H1 (cell line): Measurements from ENCODE around the gene CD48. TPM values are rescaled to one million over a fixed set of nuclear protein-coding genes. Genes with fewer than 3 reads are reported as not detected.

Experiments
- CTCF ChIA-PET: fragments of 300-600 bp; sonication (Branson Sonifier 250); formaldehyde crosslinking; loops from one replicate; lab custom pipeline; 2021; ENCODE audit not compliant: partially characterized antibody; lab: Charles Lee
- POLR2A ChIA-PET: fragments of 300-600 bp; sonication (Branson Sonifier 250); formaldehyde crosslinking; loops from one replicate; lab custom pipeline; 2021; ENCODE audit warnings: inconsistent platforms; ENCODE audit not compliant: partially characterized antibody; lab: Charles Lee
- DNase-seq, 2 experiments: peaks; one replicate each; pipeline versions ENCODE4 v3.0.0 to v3.0.0-alpha.2; 2010 to 2022; ENCODE audit warnings: low spot score in 2 of 2, low read depth in 1 of 2, mixed read lengths in 1 of 2
- FAIRE-seq: peaks from 2 replicates; lab custom pipeline; 2011; peaks lifted over from hg19 to GRCh38; lab: Jason Lieb, UNC
- H2AFZ ChIP-seq: 2 replicates; pipeline ENCODE4 v1.8.1; 2012; ENCODE audit warnings: low read length, inconsistent platforms
- H2AK5ac ChIP-seq: 2 replicates; pipeline ENCODE4 v1.6.1; 2013; ENCODE audit warnings: low read depth, low read length
- H2BK120ac ChIP-seq: replicated peaks from 2 replicates; pipeline ENCODE3; 2013; ENCODE audit warnings: low read depth, low read length, inconsistent platforms
- H2BK12ac ChIP-seq: 2 replicates; pipeline ENCODE4 v1.6.1; 2013; ENCODE audit warnings: low read depth, low read length
- H2BK15ac ChIP-seq: 2 replicates; pipeline ENCODE4 v1.6.1; 2013; ENCODE audit warnings: low read length
- H2BK20ac ChIP-seq: 2 replicates; pipeline ENCODE4 v1.6.1; 2013; ENCODE audit warnings: low read length
- H2BK5ac ChIP-seq: 2 replicates; pipeline ENCODE4 v1.6.1; 2013; ENCODE audit warnings: low read depth, low read length
- H3K14ac ChIP-seq: 2 replicates; pipeline ENCODE4 v1.6.1; 2013; ENCODE audit warnings: inconsistent platforms; ENCODE audit not compliant: insufficient read length
- H3K18ac ChIP-seq: 2 replicates; pipeline ENCODE4 v1.6.1; 2013; ENCODE audit warnings: low read length; ENCODE audit errors: extremely low read depth
- H3K23ac ChIP-seq: 2 replicates; pipeline ENCODE4 v1.6.1; 2013; ENCODE audit warnings: inconsistent platforms; ENCODE audit not compliant: insufficient read length
- H3K23me2 ChIP-seq: 2 replicates; pipeline ENCODE4 v1.6.1; 2013; ENCODE audit warnings: low read depth, low read length
- H3K27ac ChIP-seq: 2 replicates; pipeline ENCODE4 v1.6.1; 2011; ENCODE audit warnings: low read depth, low read length, inconsistent platforms
- H3K27me3 ChIP-seq, 4 experiments: replicated peaks in 1 of 4; 1 replicate in 1 of 4; 2 replicates in 3 of 4; pipeline versions ENCODE4 v1.6.1 to v1.8.1; 2011 to 2013; ENCODE audit warnings: low read length in 3 of 4, mild to moderate bottlenecking in 3 of 4, inconsistent platforms in 2 of 4, mixed read lengths in 2 of 4, moderate library complexity in 1 of 4; ENCODE audit not compliant: control insufficient read depth in 3 of 4, insufficient read depth in 3 of 4; ENCODE audit errors: extremely low read depth in 1 of 4
- H3K36me3 ChIP-seq, 4 experiments: 2 replicates each; pipeline versions ENCODE4 v1.6.1 to v1.8.1; 2011 to 2013; ENCODE audit warnings: mild to moderate bottlenecking in 4 of 4, low read length in 3 of 4, moderate library complexity in 2 of 4, control low read depth in 1 of 4, inconsistent platforms in 1 of 4; ENCODE audit not compliant: insufficient read depth in 4 of 4, control insufficient read depth in 2 of 4
- H3K4ac ChIP-seq: replicated peaks from 2 replicates; pipeline ENCODE3; 2013; ENCODE audit warnings: low read length, low read depth, mixed read lengths, inconsistent platforms; ENCODE audit not compliant: insufficient read length
- H3K4me1 ChIP-seq, 4 experiments: replicated peaks in 1 of 4; 1 replicate in 1 of 4; 2 replicates in 3 of 4; pipeline versions ENCODE4 v1.6.1 to v1.8.1; 2011 to 2013; ENCODE audit warnings: low read length in 3 of 4, inconsistent platforms in 2 of 4, mixed read lengths in 1 of 4; ENCODE audit not compliant: insufficient read depth in 4 of 4, control insufficient read depth in 3 of 4
- H3K4me2 ChIP-seq, 2 experiments: 2 replicates each; pipeline versions ENCODE4 v1.6.1 to v1.8.1; 2011 to 2013; ENCODE audit warnings: low read depth in 2 of 2, low read length in 2 of 2, control low read depth in 1 of 2, inconsistent platforms in 1 of 2, mild to moderate bottlenecking in 1 of 2; ENCODE audit not compliant: insufficient read depth in 1 of 2
- H3K4me3 ChIP-seq, 4 experiments: fragments of 200-600, 300-600 bp in 1 of 4; sonication (generic), shearing (Covaris generic), sonication (Bioruptor Twin) in 1 of 4; 2 replicates each; pipeline versions ENCODE4 v1.5.1 to v1.8.1; 2011 to 2016; ENCODE audit warnings: low read length in 4 of 4, low read depth in 3 of 4, control low read depth in 2 of 4, inconsistent platforms in 2 of 4, mild to moderate bottlenecking in 2 of 4, mixed read lengths in 1 of 4, moderate library complexity in 1 of 4; ENCODE audit not compliant: insufficient read depth in 2 of 4; ENCODE audit errors: extremely low read depth in 1 of 4
- H3K56ac ChIP-seq: replicated peaks from 2 replicates; pipeline ENCODE3; 2013; ENCODE audit warnings: low read depth, mild to moderate bottlenecking, mixed read lengths, low read length, inconsistent platforms; ENCODE audit not compliant: insufficient read length
- H3K79me1 ChIP-seq: 2 replicates; pipeline ENCODE4 v1.6.1; 2013; ENCODE audit warnings: low read depth, low read length, control low read depth
- H3K79me2 ChIP-seq, 2 experiments: 2 replicates each; pipeline versions ENCODE4 v1.6.1 to v1.8.1; 2012 to 2013; ENCODE audit warnings: low read length in 2 of 2, mild to moderate bottlenecking in 2 of 2, inconsistent platforms in 1 of 2; ENCODE audit not compliant: insufficient read depth in 2 of 2, control insufficient read depth in 1 of 2
- H3K9ac ChIP-seq, 4 experiments: replicated peaks in 1 of 4; 1 replicate in 1 of 4; 2 replicates in 3 of 4; pipeline versions ENCODE4 v1.6.1 to v1.8.1; 2011 to 2013; ENCODE audit warnings: low read depth in 3 of 4, low read length in 3 of 4, control low read depth in 2 of 4, mild to moderate bottlenecking in 2 of 4, moderate library complexity in 2 of 4, inconsistent platforms in 1 of 4; ENCODE audit errors: extremely low read depth in 1 of 4
- H3K9me3 ChIP-seq, 2 experiments: 2 replicates each; pipeline versions ENCODE4 v1.6.1 to v1.8.1; 2012 to 2013; ENCODE audit warnings: mild to moderate bottlenecking in 2 of 2, moderate library complexity in 2 of 2, control low read depth in 1 of 2, inconsistent platforms in 1 of 2, low read depth in 1 of 2, low read length in 1 of 2, mixed read lengths in 1 of 2; ENCODE audit not compliant: insufficient read depth in 2 of 2
- H4K20me1 ChIP-seq, 2 experiments: replicated peaks in 1 of 2; 2 replicates each; pipeline versions ENCODE3 to v1.8.1; 2011 to 2013; ENCODE audit warnings: inconsistent platforms in 2 of 2, low read length in 2 of 2, mild to moderate bottlenecking in 1 of 2; ENCODE audit not compliant: insufficient read depth in 2 of 2, control insufficient read depth in 1 of 2
- H4K5ac ChIP-seq: 2 replicates; pipeline ENCODE4 v1.6.1; 2013; ENCODE audit warnings: low read length, low read depth, mixed read lengths, inconsistent platforms; ENCODE audit not compliant: insufficient read length
- H4K8ac ChIP-seq: 2 replicates; pipeline ENCODE4 v1.8.0; 2013; ENCODE audit warnings: mild to moderate bottlenecking, moderate library complexity, low read length, inconsistent platforms; ENCODE audit not compliant: insufficient read depth; ENCODE audit errors: extremely low read depth
- H4K91ac ChIP-seq: replicated peaks from 2 replicates; pipeline ENCODE3; 2013; ENCODE audit warnings: low read length, mixed read lengths, inconsistent platforms; ENCODE audit not compliant: insufficient read length
- TCF12 ChIP-seq: IDR thresholded peaks from 2 replicates; pipeline ENCODE4 v1.6.1; 2011; ENCODE audit warnings: low read depth, mild to moderate bottlenecking, low read length
- WGBS, 2 experiments: shearing (Covaris generic) in 1 of 2; methylation state at CpG; one replicate each; pipeline versions ENCODE4 v1.1.6 to v1.1.7; 2013 to 2015; ENCODE audit warnings: low lambda C conversion rate in 2 of 2, mixed read lengths in 2 of 2, inconsistent platforms in 1 of 2, low coverage in 1 of 2, missing lambda C conversion rate in 1 of 2; ENCODE audit not compliant: insufficient replicate concordance in 2 of 2, insufficient coverage in 1 of 2, insufficient read length in 1 of 2; ENCODE audit errors: extremely low coverage in 1 of 2, missing lambda C conversion rate in 1 of 2; 5-methylcytosine and 5-hydroxymethylcytosine counted together
- polyA plus RNA-seq, 7 experiments: library from polyadenylated mRNA; depleted of rRNA in 3 of 7; stranded (reverse) in 5 of 7; unstranded in 2 of 7; fragments of >200 nt in 5 of 7; fragments of 200-250 nt in 2 of 7; gene quantifications; 1 replicate in 5 of 7; 2 replicates in 1 of 7; 4 replicates in 1 of 7; pipeline versions ENCODE4 v1.2.1 to v1.2.3, GENCODE V29; 2011 to 2013; ENCODE audit warnings: missing spikeins in 2 of 7, mixed read lengths in 2 of 7
- total RNA-seq: library from RNA; stranded (reverse); fragmentation: NEBNext Ultra II Directional; extraction: Animal tissue kit (Norgen Biotek cat#: 25700); gene quantifications from 2 replicates; pipeline ENCODE4 v1.2.1, GENCODE V29; 2021
- TF ChIP-seq, protein P1 (sequence below): IDR thresholded peaks from 2 replicates; pipeline ENCODE4 v1.6.1; 2012; ENCODE audit warnings: inconsistent platforms
- TF ChIP-seq, protein P2 (sequence below), 3 experiments: IDR thresholded peaks; 1 replicate in 2 of 3; 2 replicates in 1 of 3; pipeline versions ENCODE4 v1.5.1 to v1.6.1; 2011; ENCODE audit warnings: low read length in 3 of 3, mild to moderate bottlenecking in 3 of 3, inconsistent platforms in 2 of 3, low read depth in 1 of 3, moderate library complexity in 1 of 3; ENCODE audit not compliant: insufficient read depth in 1 of 3; ENCODE audit errors: control extremely low read depth in 1 of 3

The CD48 gene
- total and polyA plus RNA-seq, 2 of the 8 experiments (the other 6 are each of a cell fraction or from before 2014, with no cell fraction given), result 0.08 TPM; not detected in 1

DNA sequence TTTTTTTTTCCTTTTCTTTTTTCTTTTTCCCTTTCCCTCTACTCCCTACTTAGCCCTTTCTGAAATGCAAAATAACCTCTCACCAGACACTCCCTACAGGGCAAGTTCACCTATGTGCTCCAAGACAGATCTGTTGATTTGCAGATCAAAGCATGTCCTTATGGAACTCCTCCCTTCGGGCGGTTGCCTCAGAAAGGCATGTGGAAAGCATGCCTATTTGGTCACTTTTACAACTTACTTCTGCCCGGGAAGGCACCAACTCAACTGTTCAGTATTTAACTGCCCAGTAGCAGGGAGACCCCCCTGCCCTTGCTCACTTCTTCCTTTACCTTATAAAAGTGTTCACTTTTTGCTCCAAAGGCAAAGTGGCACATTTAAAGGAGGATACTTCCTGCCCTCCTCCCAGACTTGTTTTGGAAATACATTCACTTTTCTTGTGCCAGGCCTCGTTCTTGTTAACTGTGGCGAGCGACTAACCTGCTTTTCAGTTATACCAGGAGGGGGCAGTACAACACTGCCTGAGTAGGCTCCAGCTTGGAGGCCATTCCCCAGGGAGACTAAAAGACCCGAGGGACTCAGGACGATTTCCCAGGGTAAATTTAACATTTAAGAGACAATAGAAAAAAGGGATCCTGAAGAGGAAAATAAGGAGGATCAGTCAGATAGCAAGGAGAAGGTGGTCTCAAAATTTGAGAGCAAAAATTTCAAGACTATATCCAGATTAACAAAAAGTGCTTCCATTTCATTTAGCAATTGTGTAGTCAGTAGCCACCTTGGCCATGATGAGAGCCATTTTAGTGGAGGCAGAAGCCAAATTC, 15.1 kb upstream of the CD48 start:
- no peak overlapping the region for H2BK15ac ChIP-seq
- H2BK5ac ChIP-seq, result peak overlapping the region; percentile 0; the same call in 1 of the 2 replicates
- no peaks in the 10 kb centered on the region for H3K23me2 ChIP-seq
- H3K9ac ChIP-seq, result no peak overlapping the region
- H2AFZ ChIP-seq, result peak overlapping the region; percentile 76
- H4K5ac ChIP-seq, result no peak overlapping the region
- no peak overlapping the region for H2BK120ac ChIP-seq
- no peaks in the 10 kb centered on the region for H3K79me1 ChIP-seq
- ChIA-PET CTCF (interaction anchor here (0.6 to 6.8 kb wide), 23 partner anchors 12 to 261 kb away, joined by 3 to 41 read pairs (median 6); partner anchors contain the start of genes CD48, ITLN1, ITLN2 and SLAMF7), POLR2A (interaction anchor here (1.5 kb wide), 1 partner anchor 13 kb away, joined by 3 read pairs; no protein-coding TSS in a partner anchor)
- no peaks in the 10 kb centered on the region for H3K9me3 ChIP-seq
- peak overlapping the region; percentile 12; the same call in 1 of the 2 replicates for H3K27ac ChIP-seq
- 28% methylated on average over 8 of the region's 8 CpGs; no CpG with 5 or more reads in 1 of the 2 experiments for WGBS, 2 experiments
- H3K36me3 ChIP-seq, result no peaks in the 10 kb centered on the region
- FAIRE-seq, result peak; percentile 93
- H3K14ac ChIP-seq, result no peak overlapping the region
- H3K4me2 ChIP-seq, result no peak overlapping the region
- no peak overlapping the region for H3K4me3 ChIP-seq
- H4K20me1 ChIP-seq, result no peaks in the 10 kb centered on the region
- no peaks in the 10 kb centered on the region for H3K79me2 ChIP-seq
- H3K18ac ChIP-seq, result no peak overlapping the region
- no peak overlapping the region for H2AK5ac ChIP-seq
- no peak overlapping the region for H3K4ac ChIP-seq
- H3K23ac ChIP-seq, result no peak overlapping the region
- peaks cover 0 to 5% (median 2%) of the 10 kb centered on the region in 4 experiments; a peak in 3 of 7 replicates for H3K4me1 ChIP-seq
- H3K56ac ChIP-seq, result no peak overlapping the region
- peak overlapping the region; percentile 80; the same call in 1 of the 2 replicates for H2BK20ac ChIP-seq
- no peaks in the 10 kb centered on the region for H3K27me3 ChIP-seq
- H4K8ac ChIP-seq, result no peak overlapping the region
- peak; percentile 62 to 68 for DNase-seq
- no peak overlapping the region for H4K91ac ChIP-seq
- H2BK12ac ChIP-seq, result no peak overlapping the region; the same call in 1 of the 2 replicates
- TF ChIP-seq, protein P1, sequence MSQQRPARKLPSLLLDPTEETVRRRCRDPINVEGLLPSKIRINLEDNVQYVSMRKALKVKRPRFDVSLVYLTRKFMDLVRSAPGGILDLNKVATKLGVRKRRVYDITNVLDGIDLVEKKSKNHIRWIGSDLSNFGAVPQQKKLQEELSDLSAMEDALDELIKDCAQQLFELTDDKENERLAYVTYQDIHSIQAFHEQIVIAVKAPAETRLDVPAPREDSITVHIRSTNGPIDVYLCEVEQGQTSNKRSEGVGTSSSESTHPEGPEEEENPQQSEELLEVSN, result peak; percentile 51; the same call in 1 of the 2 replicates
- TF ChIP-seq, protein P2, sequence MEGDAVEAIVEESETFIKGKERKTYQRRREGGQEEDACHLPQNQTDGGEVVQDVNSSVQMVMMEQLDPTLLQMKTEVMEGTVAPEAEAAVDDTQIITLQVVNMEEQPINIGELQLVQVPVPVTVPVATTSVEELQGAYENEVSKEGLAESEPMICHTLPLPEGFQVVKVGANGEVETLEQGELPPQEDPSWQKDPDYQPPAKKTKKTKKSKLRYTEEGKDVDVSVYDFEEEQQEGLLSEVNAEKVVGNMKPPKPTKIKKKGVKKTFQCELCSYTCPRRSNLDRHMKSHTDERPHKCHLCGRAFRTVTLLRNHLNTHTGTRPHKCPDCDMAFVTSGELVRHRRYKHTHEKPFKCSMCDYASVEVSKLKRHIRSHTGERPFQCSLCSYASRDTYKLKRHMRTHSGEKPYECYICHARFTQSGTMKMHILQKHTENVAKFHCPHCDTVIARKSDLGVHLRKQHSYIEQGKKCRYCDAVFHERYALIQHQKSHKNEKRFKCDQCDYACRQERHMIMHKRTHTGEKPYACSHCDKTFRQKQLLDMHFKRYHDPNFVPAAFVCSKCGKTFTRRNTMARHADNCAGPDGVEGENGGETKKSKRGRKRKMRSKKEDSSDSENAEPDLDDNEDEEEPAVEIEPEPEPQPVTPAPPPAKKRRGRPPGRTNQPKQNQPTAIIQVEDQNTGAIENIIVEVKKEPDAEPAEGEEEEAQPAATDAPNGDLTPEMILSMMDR (IDR thresholded peaks at IDR 0.05; ENCODE audit: control extremely low read depth in 1 of 3, insufficient read depth in 1 of 3, low read depth in 1 of 3, low read length in 3 of 3), result peak; percentile 59 to 92 (median 81)
- TF ChIP-seq TCF12, result no peak
